T-helper 1 cell treated with Interleukin-12 subunit alpha and Interleukin-12 subunit beta and Interleukin-4 antibody, amounts not matched to agents 30 μg/mL and 1 μg/mL, for 36 hours (primary cell): Measurements from ENCODE around the gene SLC66A1.

Source experiments
- H3K27ac Mint-ChIP-seq: one replicate; pipeline ENCODE4 v1.8.0; 2021; ENCODE audit warnings: mild to moderate bottlenecking, mixed read lengths
- H3K27me3 Mint-ChIP-seq: one replicate; pipeline ENCODE4 v1.8.0; 2021; ENCODE audit warnings: low read depth, mixed read lengths
- H3K36me3 Mint-ChIP-seq: one replicate; pipeline ENCODE4 v1.8.0; 2021; ENCODE audit warnings: low read depth, mixed read lengths
- H3K4me1 Mint-ChIP-seq: one replicate; pipeline ENCODE4 v1.8.0; 2021; ENCODE audit warnings: low read depth, mixed read lengths
- H3K4me3 Mint-ChIP-seq: one replicate; pipeline ENCODE4 v1.8.0; 2021; ENCODE audit warnings: mild to moderate bottlenecking, moderate library complexity, mixed read lengths
- H3K9me3 Mint-ChIP-seq: one replicate; pipeline ENCODE4 v1.8.0; 2021; ENCODE audit warnings: mixed read lengths

Gene SLC66A1

DNA sequence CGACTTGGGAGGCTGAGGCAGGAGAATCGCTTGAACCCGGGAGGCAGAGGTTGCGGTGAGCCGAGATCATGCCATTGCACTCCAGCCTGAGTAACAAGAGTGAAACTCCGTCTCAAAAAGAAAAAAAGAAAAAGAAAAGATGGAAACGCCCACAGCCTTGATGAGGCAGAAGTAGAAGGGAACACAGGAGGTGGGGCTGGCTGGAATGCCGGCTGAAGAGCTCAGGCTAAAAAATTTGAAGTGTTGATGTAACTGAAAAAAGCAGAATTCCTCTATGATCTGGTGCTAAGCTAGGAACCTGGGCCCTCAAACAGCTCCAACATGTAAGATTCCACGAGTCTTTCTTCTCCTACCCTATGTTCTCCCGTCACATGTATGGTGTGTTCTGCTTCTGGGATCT lies 53.6 kb downstream of the SLC66A1 start:
- no peaks in the 10 kb centered on the region for H3K9me3 Mint-ChIP-seq
- H3K27me3 Mint-ChIP-seq = no peaks in the 10 kb centered on the region
- H3K27ac Mint-ChIP-seq = no peak overlapping the region
- H3K4me1 Mint-ChIP-seq = peaks cover 15% of the 10 kb centered on the region
- peaks cover 2% of the 10 kb centered on the region for H3K36me3 Mint-ChIP-seq
- no peak overlapping the region for H3K4me3 Mint-ChIP-seq

- Mint-ChIP-seq H3K4me1 (peaks cover 11% of the 10 kb centered on the region), H3K9me3 (no peaks in the 10 kb centered on the region), H3K36me3 (peaks cover 2% of the 10 kb centered on the region), H3K4me3 (no peak overlapping the region), H3K27me3 (no peaks in the 10 kb centered on the region), H3K27ac (no peak overlapping the region)
Observed at GRCh38 chr1:19366599-19367536, 54.7 kb downstream of the SLC66A1 start.

GRCh38 chr1:19367584-19368041 lies 55.5 kb downstream of the SLC66A1 start:
- H3K4me1 Mint-ChIP-seq = peaks cover 11% of the 10 kb centered on the region
- H3K27me3 Mint-ChIP-seq = no peaks in the 10 kb centered on the region
- H3K9me3 Mint-ChIP-seq = no peaks in the 10 kb centered on the region
- H3K27ac Mint-ChIP-seq = no peak overlapping the region
- no peak overlapping the region for H3K4me3 Mint-ChIP-seq
- peaks cover 1% of the 10 kb centered on the region for H3K36me3 Mint-ChIP-seq

DNA sequence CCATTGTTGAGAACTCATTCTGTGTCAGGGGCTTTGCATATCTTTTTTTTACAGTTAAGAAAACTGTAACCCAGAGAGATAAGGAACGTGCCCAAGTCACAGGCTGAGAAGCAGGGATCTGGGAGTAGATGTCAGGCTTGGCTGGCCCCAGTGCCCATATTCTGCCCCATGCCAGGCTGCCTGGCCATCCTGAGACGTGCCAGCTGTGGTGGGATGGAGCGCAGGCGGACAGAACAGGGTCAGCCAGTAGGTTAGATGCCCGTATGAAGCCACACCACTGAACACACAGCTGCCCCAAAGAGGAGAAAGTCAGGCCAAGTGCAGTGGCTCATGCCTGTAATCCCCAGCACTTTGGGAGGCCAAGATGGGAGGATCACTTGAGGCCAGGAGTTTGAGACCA lies 55.9 kb downstream of the SLC66A1 start:
- peaks cover 11% of the 10 kb centered on the region for H3K4me1 Mint-ChIP-seq
- H3K9me3 Mint-ChIP-seq = no peaks in the 10 kb centered on the region
- no peaks in the 10 kb centered on the region for H3K36me3 Mint-ChIP-seq
- no peaks in the 10 kb centered on the region for H3K27me3 Mint-ChIP-seq
- H3K4me3 Mint-ChIP-seq = no peak overlapping the region
- no peak overlapping the region for H3K27ac Mint-ChIP-seq

DNA sequence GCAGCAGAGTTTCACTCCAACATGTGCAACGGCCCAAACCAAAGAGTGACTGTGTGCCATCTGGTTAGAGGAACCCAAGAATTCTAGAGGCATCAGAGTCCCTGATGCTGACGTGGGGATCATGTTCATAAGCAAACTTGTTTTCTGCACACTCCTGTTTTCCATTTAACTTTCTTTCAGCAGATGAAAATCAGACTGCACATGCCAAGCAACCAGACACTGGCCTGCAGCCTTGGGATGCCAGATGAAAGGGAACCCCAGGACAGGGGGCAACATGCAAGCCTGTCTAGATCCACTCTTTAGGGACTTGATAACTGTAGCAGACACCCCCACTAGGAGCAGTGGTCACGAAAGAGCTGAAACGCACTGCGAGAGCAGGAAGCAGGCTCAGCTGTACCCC lies 56.8 kb downstream of the SLC66A1 start:
- no peak overlapping the region for H3K27ac Mint-ChIP-seq
- H3K27me3 Mint-ChIP-seq = no peaks in the 10 kb centered on the region
- H3K4me1 Mint-ChIP-seq = peaks cover 9% of the 10 kb centered on the region
- H3K4me3 Mint-ChIP-seq = no peak overlapping the region
- no peaks in the 10 kb centered on the region for H3K9me3 Mint-ChIP-seq
- H3K36me3 Mint-ChIP-seq = no peaks in the 10 kb centered on the region

DNA sequence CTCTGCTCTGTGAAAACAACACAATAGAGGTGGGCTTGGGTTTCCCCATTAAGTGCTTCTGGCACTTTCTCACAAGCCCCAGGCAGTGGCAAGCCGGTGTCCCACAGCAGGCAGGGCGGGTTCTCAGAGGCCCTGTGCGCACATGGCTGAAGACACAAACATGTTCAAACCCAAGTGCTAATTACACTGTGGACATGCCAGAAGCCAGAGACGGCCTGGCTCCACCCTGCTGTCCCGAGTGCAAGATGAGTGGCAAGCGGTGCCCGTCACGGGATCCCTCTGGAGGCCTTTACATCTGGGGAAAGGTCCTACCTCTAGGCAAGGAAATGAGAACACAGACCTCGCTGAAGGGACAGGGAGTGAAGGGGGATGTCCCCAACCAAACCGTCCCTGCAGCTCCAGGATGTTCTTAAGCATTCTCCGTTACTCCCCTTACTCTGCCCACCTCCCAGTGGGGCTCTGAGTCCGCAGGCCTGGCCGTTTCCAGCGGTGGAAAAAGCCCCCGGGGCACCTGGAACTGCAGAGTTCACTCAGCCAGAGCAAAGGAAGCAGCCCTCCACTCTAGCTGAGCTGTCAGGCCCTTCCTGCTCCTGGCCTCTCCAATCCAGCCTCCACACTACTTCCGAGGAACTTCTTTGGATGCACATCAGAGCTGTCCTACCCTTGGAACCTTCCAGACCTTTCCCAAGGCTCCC lies 57.4 kb downstream of the SLC66A1 start:
- no peaks in the 10 kb centered on the region for H3K27me3 Mint-ChIP-seq
- no peak overlapping the region for H3K4me3 Mint-ChIP-seq
- H3K4me1 Mint-ChIP-seq = peaks cover 7% of the 10 kb centered on the region
- H3K36me3 Mint-ChIP-seq = peaks cover 2% of the 10 kb centered on the region
- H3K27ac Mint-ChIP-seq = no peak overlapping the region
- no peaks in the 10 kb centered on the region for H3K9me3 Mint-ChIP-seq

DNA sequence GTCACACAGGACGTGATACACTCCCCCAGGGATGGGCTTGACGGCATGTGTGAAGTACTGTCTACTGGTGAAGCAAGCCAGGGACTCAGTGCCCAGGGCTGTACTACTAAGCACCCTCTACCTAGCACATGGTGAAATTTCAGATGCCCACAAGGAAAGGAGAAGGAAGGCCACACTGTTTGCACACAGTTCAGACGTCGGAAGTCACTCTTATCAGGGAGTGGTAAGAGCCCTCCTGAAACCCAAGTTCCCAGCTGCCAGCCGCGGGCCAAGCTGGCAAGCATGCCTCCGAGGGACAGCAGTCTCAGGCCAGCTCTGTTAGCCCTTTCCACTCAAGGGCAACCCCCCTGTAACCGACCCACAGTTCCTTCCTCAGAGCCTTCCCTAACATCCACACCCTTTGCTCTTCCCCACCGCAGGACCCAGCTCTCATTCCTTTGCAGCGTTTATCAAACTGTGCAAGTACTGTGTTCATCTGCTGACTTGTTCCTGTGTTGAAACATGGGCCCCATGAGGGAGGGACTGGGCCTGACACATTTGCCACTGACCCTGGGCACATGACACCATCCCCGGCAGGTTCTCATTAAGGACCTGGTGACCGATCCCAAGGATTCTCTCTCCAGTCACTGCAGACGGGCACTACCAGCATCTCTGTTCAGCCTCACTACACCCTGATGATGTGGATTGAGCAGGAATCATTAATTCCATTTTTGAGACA lies 58.5 kb downstream of the SLC66A1 start:
- Mint-ChIP-seq H3K4me3 (no peak overlapping the region), H3K27ac (no peak overlapping the region), H3K27me3 (no peaks in the 10 kb centered on the region), H3K36me3 (peaks cover 6% of the 10 kb centered on the region), H3K4me1 (peaks cover 7% of the 10 kb centered on the region), H3K9me3 (no peaks in the 10 kb centered on the region)

- no peaks in the 10 kb centered on the region for H3K27me3 Mint-ChIP-seq
- H3K27ac Mint-ChIP-seq = no peak overlapping the region
- peaks cover 5% of the 10 kb centered on the region for H3K4me1 Mint-ChIP-seq
- peaks cover 11% of the 10 kb centered on the region for H3K36me3 Mint-ChIP-seq
- H3K9me3 Mint-ChIP-seq = no peaks in the 10 kb centered on the region
- H3K4me3 Mint-ChIP-seq = no peak overlapping the region
Observed at GRCh38 chr1:19371226-19372135, 59.4 kb downstream of the SLC66A1 start.

DNA sequence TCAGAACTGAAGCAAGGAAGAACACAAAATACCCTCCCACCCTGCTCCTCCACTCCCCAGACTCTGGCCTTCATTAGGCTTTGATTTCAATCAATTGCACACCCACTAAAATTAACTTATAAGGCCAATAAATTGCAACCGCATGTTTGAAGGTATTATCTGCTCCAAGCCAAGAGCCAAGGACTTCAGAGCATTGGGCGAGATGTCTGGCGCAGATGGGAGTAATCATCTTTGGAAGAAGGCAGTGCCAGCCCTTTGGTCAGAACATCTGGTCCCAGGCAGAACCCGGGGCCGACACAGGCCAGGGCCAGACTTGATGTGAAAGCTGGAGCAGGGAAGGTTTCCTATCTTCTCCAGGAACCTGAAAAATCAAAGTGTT lies 60.0 kb downstream of the SLC66A1 start:
- Mint-ChIP-seq H3K9me3 (no peaks in the 10 kb centered on the region), H3K27me3 (no peaks in the 10 kb centered on the region), H3K27ac (no peak overlapping the region), H3K36me3 (peaks cover 17% of the 10 kb centered on the region), H3K4me1 (peaks cover 3% of the 10 kb centered on the region), H3K4me3 (no peak overlapping the region)

- H3K9me3 Mint-ChIP-seq = no peaks in the 10 kb centered on the region
- H3K27me3 Mint-ChIP-seq = no peaks in the 10 kb centered on the region
- no peak overlapping the region for H3K4me3 Mint-ChIP-seq
- H3K4me1 Mint-ChIP-seq = peaks cover 3% of the 10 kb centered on the region
- no peak overlapping the region for H3K27ac Mint-ChIP-seq
- peaks cover 20% of the 10 kb centered on the region for H3K36me3 Mint-ChIP-seq
Observed at GRCh38 chr1:19372602-19373001, 60.5 kb downstream of the SLC66A1 start.

- Mint-ChIP-seq H3K4me1 (peaks cover 3% of the 10 kb centered on the region), H3K27ac (no peak overlapping the region), H3K36me3 (peaks cover 28% of the 10 kb centered on the region), H3K27me3 (no peaks in the 10 kb centered on the region), H3K9me3 (no peaks in the 10 kb centered on the region), H3K4me3 (no peak overlapping the region)
Observed at GRCh38 chr1:19373211-19374082, 61.3 kb downstream of the SLC66A1 start.

DNA sequence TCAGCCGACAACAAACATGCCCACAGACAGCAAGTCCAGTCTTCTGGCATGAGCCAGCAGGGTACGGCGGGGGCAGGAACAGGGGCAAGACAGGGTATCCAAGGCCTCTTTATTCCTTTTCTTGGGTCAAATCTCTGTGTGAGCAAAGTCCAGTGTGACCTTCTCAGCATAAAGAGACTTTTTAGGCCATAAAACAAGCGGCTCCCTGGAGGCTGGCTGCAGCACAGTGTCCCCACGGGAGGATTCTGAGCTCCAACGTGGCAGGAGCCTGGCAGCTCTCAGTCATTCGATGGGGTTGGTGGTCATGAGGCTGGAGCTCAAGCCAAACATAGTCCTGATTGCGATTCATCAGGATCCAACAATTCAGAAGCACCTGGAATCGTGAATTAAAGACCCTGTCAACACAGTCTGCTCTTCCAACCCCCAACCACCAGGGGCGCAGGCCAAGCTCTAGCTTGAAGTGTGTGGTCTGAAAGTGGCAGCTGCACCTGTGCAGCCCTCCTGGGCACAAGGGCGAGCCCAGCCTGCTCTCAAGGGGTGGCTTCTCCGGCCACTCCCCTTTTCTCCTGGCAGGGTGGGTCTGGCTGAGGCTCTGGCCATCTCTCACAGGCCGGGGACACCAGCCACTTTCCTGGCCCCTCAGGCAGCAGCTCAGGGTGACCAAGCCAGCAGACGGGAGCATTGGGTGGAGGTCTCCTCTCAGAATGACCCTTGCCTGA lies 62.1 kb downstream of the SLC66A1 start:
- Mint-ChIP-seq H3K9me3 (no peaks in the 10 kb centered on the region), H3K4me1 (peaks cover 3% of the 10 kb centered on the region), H3K27ac (no peak overlapping the region), H3K4me3 (no peak overlapping the region), H3K36me3 (peaks cover 29% of the 10 kb centered on the region), H3K27me3 (no peaks in the 10 kb centered on the region)

GRCh38 chr1:19374926-19375325 lies 62.8 kb downstream of the SLC66A1 start:
- Mint-ChIP-seq H3K9me3 (no peaks in the 10 kb centered on the region), H3K36me3 (peaks cover 34% of the 10 kb centered on the region), H3K27ac (no peak overlapping the region), H3K4me1 (peaks cover 3% of the 10 kb centered on the region), H3K4me3 (no peak overlapping the region), H3K27me3 (no peaks in the 10 kb centered on the region)
